CD14-positive monocyte (primary cell): Measurements from ENCODE around the gene HECW1. TPM values are rescaled to one million over a fixed set of nuclear protein-coding genes. Genes with fewer than 3 reads are reported as not detected.

Experiments used
- DNase-seq, 3 donors: peaks; one replicate each; pipeline ENCODE4 v3.0.0-alpha.2; 2011 to 2022
- H2AFZ ChIP-seq: 2 replicates; pipeline ENCODE4 v1.6.0; 2012; ENCODE audit warnings: mild to moderate bottlenecking, low read depth, low read length, inconsistent platforms; ENCODE audit not compliant: insufficient read depth, poor library complexity, severe bottlenecking
- H3K27ac ChIP-seq, 2 donors: 1 replicate in 1 of 2; 2 replicates in 1 of 2; pipeline ENCODE4 v1.5.1; 2012 to 2013; ENCODE audit warnings: low read length in 2 of 2, control low read depth in 1 of 2, inconsistent platforms in 1 of 2, low read depth in 1 of 2, mild to moderate bottlenecking in 1 of 2
- H3K27me3 ChIP-seq, 2 donors: one replicate each; pipeline versions ENCODE4 v1.6.0 to v1.6.1; 2011 to 2013; ENCODE audit warnings: low read length in 2 of 2; ENCODE audit not compliant: control insufficient read depth in 2 of 2, insufficient read depth in 2 of 2
- H3K36me3 ChIP-seq, 2 donors: replicated peaks in 1 of 2; 1 replicate in 1 of 2; 2 replicates in 1 of 2; pipeline versions ENCODE4 v1.5.1 to v1.6.1; 2012 to 2013; ENCODE audit warnings: low read length in 2 of 2, control low read depth in 1 of 2, inconsistent platforms in 1 of 2, mild to moderate bottlenecking in 1 of 2; ENCODE audit not compliant: insufficient read depth in 2 of 2, control insufficient read depth in 1 of 2
- H3K4me1 ChIP-seq, 2 donors: 1 replicate in 1 of 2; 2 replicates in 1 of 2; pipeline versions ENCODE4 v1.5.1 to v1.6.1; 2012 to 2013; ENCODE audit warnings: low read length in 2 of 2, control low read depth in 1 of 2, inconsistent platforms in 1 of 2, mild to moderate bottlenecking in 1 of 2, moderate library complexity in 1 of 2; ENCODE audit not compliant: insufficient read depth in 2 of 2, control insufficient read depth in 1 of 2
- H3K4me2 ChIP-seq: replicated peaks from 2 replicates; pipeline ENCODE3; 2012; ENCODE audit warnings: low read length, moderate library complexity, mild to moderate bottlenecking; ENCODE audit not compliant: poor library complexity, severe bottlenecking; ENCODE audit errors: extremely low read depth
- H3K4me3 ChIP-seq, 3 experiments: fragments of 200-600 bp in 1 of 3; sonication (generic) in 1 of 3; replicated peaks in 1 of 3; 1 replicate in 2 of 3; 2 replicates in 1 of 3; pipeline ENCODE4 v1.5.1; 2011 to 2013; ENCODE audit warnings: low read length in 3 of 3, mild to moderate bottlenecking in 3 of 3, control low read depth in 2 of 3, low read depth in 2 of 3, inconsistent platforms in 1 of 3, moderate library complexity in 1 of 3
- H3K79me2 ChIP-seq: 2 replicates; pipeline ENCODE4 v1.6.0; 2012; ENCODE audit warnings: mild to moderate bottlenecking, control low read depth, inconsistent platforms, low read length, moderate library complexity; ENCODE audit not compliant: insufficient read depth
- H3K9ac ChIP-seq: 2 replicates; pipeline ENCODE4 v1.6.0; 2017; ENCODE audit warnings: low read length, mild to moderate bottlenecking; ENCODE audit not compliant: insufficient read depth, poor library complexity, severe bottlenecking
- H3K9me3 ChIP-seq, 2 donors: replicated peaks in 1 of 2; 1 replicate in 1 of 2; 2 replicates in 1 of 2; pipeline versions ENCODE4 v1.5.1 to v1.6.1; 2012 to 2013; ENCODE audit warnings: low read length in 2 of 2, control low read depth in 1 of 2; ENCODE audit not compliant: control insufficient read depth in 1 of 2, insufficient read depth in 1 of 2
- H4K20me1 ChIP-seq: 2 replicates; pipeline ENCODE4 v1.6.0; 2012; ENCODE audit warnings: mild to moderate bottlenecking, low read length, control low read depth, moderate library complexity; ENCODE audit not compliant: insufficient read depth
- H3K27ac Mint-ChIP-seq, 7 donors: one replicate each; pipeline ENCODE4 v1.8.0; 2020; ENCODE audit warnings: mild to moderate bottlenecking in 7 of 7, mixed read lengths in 7 of 7, moderate library complexity in 6 of 7, inconsistent platforms in 2 of 7
- H3K27me3 Mint-ChIP-seq, 3 donors: one replicate each; pipeline ENCODE4 v1.8.0; 2021 to 2022; ENCODE audit warnings: low read depth in 3 of 3, mild to moderate bottlenecking in 3 of 3, mixed read lengths in 3 of 3, moderate library complexity in 3 of 3, inconsistent platforms in 1 of 3
- H3K36me3 Mint-ChIP-seq, 2 donors: one replicate each; pipeline ENCODE4 v1.8.0; 2020; ENCODE audit warnings: mixed read lengths in 2 of 2, inconsistent platforms in 1 of 2, mild to moderate bottlenecking in 1 of 2
- H3K4me1 Mint-ChIP-seq: one replicate; pipeline ENCODE4 v1.8.0; 2020; ENCODE audit warnings: mild to moderate bottlenecking, mixed read lengths
- H3K4me3 Mint-ChIP-seq, 2 donors: one replicate each; pipeline ENCODE4 v1.8.0; 2020; ENCODE audit warnings: mild to moderate bottlenecking in 2 of 2, mixed read lengths in 2 of 2, moderate library complexity in 1 of 2
- H3K9me3 Mint-ChIP-seq, 7 donors: one replicate each; pipeline ENCODE4 v1.8.0; 2020 to 2022; ENCODE audit warnings: mixed read lengths in 7 of 7, mild to moderate bottlenecking in 6 of 7, moderate library complexity in 6 of 7, inconsistent platforms in 2 of 7
- CTCF ChIP-seq: fragments of 200-600 bp; IDR thresholded peaks from one replicate; pipeline ENCODE4 v1.8.0; 2022; ENCODE audit warnings: antibody characterized with exemption, mild to moderate bottlenecking
- WGBS: methylation state at CpG from one replicate; pipeline ENCODE4 v1.1.5; 2013; ENCODE audit warnings: missing lambda C conversion rate; ENCODE audit not compliant: insufficient coverage; 5-methylcytosine and 5-hydroxymethylcytosine counted together
- intact Hi-C, 2 donors: fragments of 100-400 bp; cut with micrococcal nuclease; formaldehyde crosslinking; loops; one replicate each; pipeline versions ENCODE4 v1.15.0 to v1.15.1; 2023
- polyA plus RNA-seq, 3 donors: library from polyadenylated mRNA; depleted of rRNA in 1 of 3; unstranded in 2 of 3; stranded (reverse) in 1 of 3; fragments of 300-500 nt in 2 of 3; fragments of >200 nt in 1 of 3; fragmentation: Illumina TruSeq in 2 of 3; gene quantifications; 1 replicate in 2 of 3; 2 replicates in 1 of 3; pipeline ENCODE4 v1.2.3, GENCODE V29; 2012 to 2021

HECW1 gene
- polyA plus RNA-seq, 3 donors: not detected

- no peak for TF ChIP-seq CTCF
- no peaks in the 10 kb centered on the region for H3K36me3 ChIP-seq
- H3K27ac Mint-ChIP-seq: no peak overlapping the region
- H3K27me3 Mint-ChIP-seq: peaks cover 0 to 5% (median 1%) of the 10 kb centered on the region in 3 donors
- H3K27ac ChIP-seq: no peak overlapping the region
- intact Hi-C loops: no loop called here
- H3K4me2 ChIP-seq: no peak overlapping the region
- H3K9me3 ChIP-seq: no peaks in the 10 kb centered on the region
- no peaks in the 10 kb centered on the region for H4K20me1 ChIP-seq
- H3K9me3 Mint-ChIP-seq: peaks cover 0 to 5% (median 0%) of the 10 kb centered on the region in 7 donors
- DNase-seq: no peak
- H3K9ac ChIP-seq: no peak overlapping the region
- H3K4me1 Mint-ChIP-seq: no peaks in the 10 kb centered on the region
- H3K4me1 ChIP-seq: no peaks in the 10 kb centered on the region
- H3K4me3 Mint-ChIP-seq: no peak overlapping the region
- no peak overlapping the region for H3K4me3 ChIP-seq
- H2AFZ ChIP-seq: no peak overlapping the region
- no peaks in the 10 kb centered on the region for H3K79me2 ChIP-seq
- H3K36me3 Mint-ChIP-seq: no peaks in the 10 kb centered on the region
- no peaks in the 10 kb centered on the region for H3K27me3 ChIP-seq
Observed at GRCh38 chr7:43398831-43399230, 286.4 kb downstream of the HECW1 start.

- no peaks in the 10 kb centered on the region for H3K4me1 ChIP-seq
- Mint-ChIP-seq H3K27ac (no peak overlapping the region), H3K4me1 (no peaks in the 10 kb centered on the region), H3K9me3 (no peaks in the 10 kb centered on the region), H3K36me3 (no peaks in the 10 kb centered on the region), H3K27me3 (peaks cover 3 to 8% (median 7%) of the 10 kb centered on the region in 3 donors), H3K4me3 (no peak overlapping the region)
- H3K4me2 ChIP-seq: no peak overlapping the region
- H2AFZ ChIP-seq: no peak overlapping the region
- no peaks in the 10 kb centered on the region for H4K20me1 ChIP-seq
- no peak for TF ChIP-seq CTCF
- no peak for DNase-seq
- no peak overlapping the region for H3K4me3 ChIP-seq
- H3K36me3 ChIP-seq: no peaks in the 10 kb centered on the region
- no peak overlapping the region for H3K27ac ChIP-seq
- WGBS: no CpG with 5 or more reads among the region's 2 CpGs
- H3K27me3 ChIP-seq: no peaks in the 10 kb centered on the region
- H3K9me3 ChIP-seq: no peaks in the 10 kb centered on the region
- no peaks in the 10 kb centered on the region for H3K79me2 ChIP-seq
- no peak overlapping the region for H3K9ac ChIP-seq
- intact Hi-C loops: no loop called here
Observed at GRCh38 chr7:43405948-43406347, 293.5 kb downstream of the HECW1 start.
